Thyroid gland (tissue), 4 donors: ENCODE measurements around the gene ALOXE3. TPM values are rescaled to one million over a fixed set of nuclear protein-coding genes. Genes with fewer than 3 reads are reported as not detected.

Source experiments
- DNase-seq, 2 donors: peaks; one replicate each; pipeline ENCODE4 v3.0.0-alpha.2; 2019
- H3K27ac ChIP-seq, 3 donors: fragments of 200-600 bp; sonication (generic); 1 replicate in 2 of 3; 2 replicates in 1 of 3; pipeline ENCODE4 v1.5.1; 2016 to 2019; ENCODE audit warnings: mild to moderate bottlenecking in 1 of 3, moderate library complexity in 1 of 3
- H3K27me3 ChIP-seq: fragments of 200-600 bp; sonication (generic); one replicate; pipeline ENCODE4 v1.5.1; 2019
- H3K36me3 ChIP-seq, 2 donors: fragments of 200-600 bp; sonication (generic); one replicate each; pipeline ENCODE4 v1.5.1; 2016 to 2019
- H3K4me1 ChIP-seq, 2 donors: fragments of 200-600 bp; sonication (generic); one replicate each; pipeline ENCODE4 v1.5.1; 2017 to 2019
- H3K4me3 ChIP-seq, 3 donors: fragments of 200-600 bp; sonication (generic); replicated peaks in 1 of 3; 1 replicate in 2 of 3; 2 replicates in 1 of 3; pipeline ENCODE4 v1.5.1; 2016; ENCODE audit warnings: mild to moderate bottlenecking in 1 of 3
- H3K9me3 ChIP-seq: fragments of 200-600 bp; sonication (generic); one replicate; pipeline ENCODE4 v1.5.1; 2017
- CTCF ChIP-seq, 6 experiments: fragments of 200-600 bp in 3 of 6; fragments of 450-650 bp in 3 of 6; sonication (generic) in 3 of 6; IDR thresholded peaks; one replicate each; pipeline ENCODE4 v1.5.1; 2016 to 2019; ENCODE audit warnings: antibody characterized with exemption in 6 of 6, mild to moderate bottlenecking in 2 of 6, inconsistent platforms in 1 of 6, moderate library complexity in 1 of 6
- POLR2A ChIP-seq, 2 donors: fragments of 450-650 bp; IDR thresholded peaks; one replicate each; pipeline ENCODE4 v1.6.1; 2017; ENCODE audit warnings: antibody characterized with exemption in 2 of 2, mild to moderate bottlenecking in 2 of 2, moderate library complexity in 1 of 2
- WGBS, 2 donors: methylation state at CpG; one replicate each; pipeline ENCODE4 v1.1.5; 2017; 5-methylcytosine and 5-hydroxymethylcytosine counted together
- intact Hi-C: fragments of 100-400 bp; cut with DNase I; formaldehyde crosslinking; loops from one replicate; pipeline ENCODE4 v1.15.1; 2023
- total RNA-seq, 4 donors: library from RNA; depleted of rRNA; stranded (reverse); fragments of >200 nt; gene quantifications; one replicate each; pipeline ENCODE4 v1.2.3, GENCODE V29; 2016

Gene ALOXE3
- total RNA-seq, 4 donors from 2014 or later: not detected

- intact Hi-C loops: no loop called here
These were observed 51.2 kb downstream of the ALOXE3 start for GRCh38 chr17:8066841-8067775.

GRCh38 chr17:8064561-8065019 lies 53.7 kb downstream of the ALOXE3 start:
- Histone ChIP-seq H3K27me3 (peaks cover 24% of the 10 kb centered on the region), H3K4me1 (no peaks in the 10 kb centered on the region), H3K4me3 (no peak overlapping the region), H3K36me3 (no peaks in the 10 kb centered on the region), H3K9me3 (no peaks in the 10 kb centered on the region), H3K27ac (no peak overlapping the region)
- no peak for TF ChIP-seq POLR2A (IDR thresholded peaks at IDR 0.05)
- TF ChIP-seq CTCF (IDR thresholded peaks at IDR 0.05): no peak
- DNase-seq: no peak
- intact Hi-C loops: loop anchor here (5.0 kb wide), 1 partner anchor 53 kb away; the partner anchor contains the start of gene ALOXE3
- WGBS, 2 donors: 26 to 51% methylated on average over 5 to 6 of the region's 6 CpGs

More at GRCh38 chr17:8066841-8067775, 51.2 kb downstream of the ALOXE3 start:
- no peaks in the 10 kb centered on the region for H3K9me3 ChIP-seq
- H3K27ac ChIP-seq: no peak overlapping the region
- no peaks in the 10 kb centered on the region for H3K36me3 ChIP-seq
- H3K4me3 ChIP-seq: no peak overlapping the region
- H3K4me1 ChIP-seq: no peaks in the 10 kb centered on the region
- TF ChIP-seq POLR2A (IDR thresholded peaks at IDR 0.05) (no peak), CTCF (IDR thresholded peaks at IDR 0.05) (no peak)
- peaks cover 15% of the 10 kb centered on the region for H3K27me3 ChIP-seq
- 59 to 61% methylated on average over 12 of the region's 15 CpGs for WGBS, 2 donors
- DNase-seq: no peak

GRCh38 chr17:8063761-8064534 lies 54.4 kb downstream of the ALOXE3 start:
- H3K36me3 ChIP-seq: no peaks in the 10 kb centered on the region
- H3K27ac ChIP-seq: no peak overlapping the region
- intact Hi-C loops: loop anchor here (5.0 kb wide), 1 partner anchor 53 kb away; the partner anchor contains the start of gene ALOXE3
- peaks cover 24% of the 10 kb centered on the region for H3K27me3 ChIP-seq
- 7 to 15% methylated on average over 20 to 22 of the region's 28 CpGs for WGBS, 2 donors
- no peak for DNase-seq
- H3K4me3 ChIP-seq: no peak overlapping the region
- H3K9me3 ChIP-seq: no peaks in the 10 kb centered on the region
- TF ChIP-seq CTCF (IDR thresholded peaks at IDR 0.05) (no peak), POLR2A (IDR thresholded peaks at IDR 0.05) (no peak)
- H3K4me1 ChIP-seq: no peaks in the 10 kb centered on the region

GRCh38 chr17:8062807-8063483 lies 55.4 kb downstream of the ALOXE3 start:
- no peak overlapping the region for H3K27ac ChIP-seq
- H3K4me3 ChIP-seq: no peak overlapping the region
- no peak for DNase-seq
- no peaks in the 10 kb centered on the region for H3K36me3 ChIP-seq
- WGBS, 2 donors: 12 to 15% methylated on average over 15 of the region's 15 CpGs
- no peaks in the 10 kb centered on the region for H3K4me1 ChIP-seq
- TF ChIP-seq POLR2A (IDR thresholded peaks at IDR 0.05) (no peak), CTCF (IDR thresholded peaks at IDR 0.05) (no peak)
- H3K27me3 ChIP-seq: peaks cover 24% of the 10 kb centered on the region
- intact Hi-C loops: loop anchor here (5.0 kb wide), 1 partner anchor 54 kb away; the partner anchor contains the start of gene ALOXE3
- H3K9me3 ChIP-seq: no peaks in the 10 kb centered on the region
